Measurements from ENCODE around the gene KCNE3. TPM values are rescaled to one million over a fixed set of nuclear protein-coding genes. Genes with fewer than 3 reads are reported as not detected.

Gene KCNE3
- total and polyA plus RNA-seq, 2 of the 13 experiments (the other 11 are each of a cell fraction or from before 2014, with no cell fraction given), result 0.33 to 2.2 TPM

DNA sequence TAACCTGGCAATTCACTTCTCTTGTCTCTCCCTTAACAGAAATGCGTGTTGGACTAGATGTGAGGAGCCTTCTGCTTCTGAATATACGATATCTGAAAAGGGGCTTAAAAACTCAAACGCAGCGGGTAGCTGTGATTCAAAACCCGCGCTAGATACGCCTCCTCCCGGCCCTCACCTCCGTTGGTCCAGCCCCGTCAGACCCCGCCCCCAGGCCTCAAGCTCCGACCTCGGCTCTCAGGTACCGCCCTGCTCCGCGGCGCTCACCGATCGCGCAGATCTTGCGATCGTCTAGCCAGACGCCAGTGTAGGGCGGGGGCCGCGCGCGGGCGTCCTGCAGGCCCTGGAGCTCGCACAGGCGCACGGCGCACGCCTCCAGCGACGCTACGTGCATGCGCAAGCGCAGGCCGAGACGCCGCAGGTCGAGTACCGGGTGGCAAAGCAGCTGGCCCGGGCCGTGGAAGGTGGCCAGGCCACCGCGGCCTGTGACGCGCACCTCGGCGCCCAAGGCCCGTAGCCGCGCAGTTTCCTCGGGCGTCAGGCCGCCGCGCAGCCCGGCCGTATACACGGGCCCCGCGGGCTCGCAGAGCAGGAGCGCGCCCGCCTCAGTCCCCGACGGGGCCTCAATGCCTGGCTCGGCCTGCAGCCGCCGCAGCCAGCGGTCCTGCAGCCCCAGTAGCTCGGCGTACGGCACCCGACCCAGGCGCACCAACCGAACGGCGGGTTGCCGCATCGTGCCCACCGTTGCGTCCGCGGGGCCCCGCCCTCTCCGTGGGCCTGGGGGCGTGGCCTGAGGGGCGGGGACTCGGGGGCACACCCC lies 25.8 kb upstream of the KCNE3 start, which contains the start of gene LIPT2 (continued):
- TF ChIP-seq ELF3 (CRISPR knock-in tag; IDR thresholded peaks at IDR 0.05), result no peak; the same call in none of the 2 replicates
- no peak for TF ChIP-seq ZNF550 (CRISPR knock-in tag; IDR thresholded peaks at IDR 0.05; ENCODE audit: borderline replicate concordance)
- no peak for TF ChIP-seq HNRNPK (IDR thresholded peaks at IDR 0.05; ENCODE audit: low read depth, low read length, poor library complexity, severe bottlenecking)
- TF ChIP-seq SOX13 (IDR thresholded peaks at IDR 0.05), result no peak
- TF ChIP-seq SOX13 (CRISPR knock-in tag; conservative IDR thresholded peaks at IDR 0.05 in 1 of 2, IDR thresholded peaks at IDR 0.05 in 1 of 2), result 0 out of 4 replicates have a peak, but pooled peaks of 1 of the 2 experiments have one; percentile 21
- TF ChIP-seq, protein P1, sequence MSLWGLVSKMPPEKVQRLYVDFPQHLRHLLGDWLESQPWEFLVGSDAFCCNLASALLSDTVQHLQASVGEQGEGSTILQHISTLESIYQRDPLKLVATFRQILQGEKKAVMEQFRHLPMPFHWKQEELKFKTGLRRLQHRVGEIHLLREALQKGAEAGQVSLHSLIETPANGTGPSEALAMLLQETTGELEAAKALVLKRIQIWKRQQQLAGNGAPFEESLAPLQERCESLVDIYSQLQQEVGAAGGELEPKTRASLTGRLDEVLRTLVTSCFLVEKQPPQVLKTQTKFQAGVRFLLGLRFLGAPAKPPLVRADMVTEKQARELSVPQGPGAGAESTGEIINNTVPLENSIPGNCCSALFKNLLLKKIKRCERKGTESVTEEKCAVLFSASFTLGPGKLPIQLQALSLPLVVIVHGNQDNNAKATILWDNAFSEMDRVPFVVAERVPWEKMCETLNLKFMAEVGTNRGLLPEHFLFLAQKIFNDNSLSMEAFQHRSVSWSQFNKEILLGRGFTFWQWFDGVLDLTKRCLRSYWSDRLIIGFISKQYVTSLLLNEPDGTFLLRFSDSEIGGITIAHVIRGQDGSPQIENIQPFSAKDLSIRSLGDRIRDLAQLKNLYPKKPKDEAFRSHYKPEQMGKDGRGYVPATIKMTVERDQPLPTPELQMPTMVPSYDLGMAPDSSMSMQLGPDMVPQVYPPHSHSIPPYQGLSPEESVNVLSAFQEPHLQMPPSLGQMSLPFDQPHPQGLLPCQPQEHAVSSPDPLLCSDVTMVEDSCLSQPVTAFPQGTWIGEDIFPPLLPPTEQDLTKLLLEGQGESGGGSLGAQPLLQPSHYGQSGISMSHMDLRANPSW (CRISPR knock-in tag; IDR thresholded peaks at IDR 0.05; ENCODE audit: borderline replicate concordance), result peak; percentile 34; the same call in 1 of the 2 replicates
- no peak for TF ChIP-seq ARHGAP35 (CRISPR knock-in tag; IDR thresholded peaks at IDR 0.05; ENCODE audit: borderline replicate concordance)
- no peak for TF ChIP-seq ZNF383 (CRISPR knock-in tag; IDR thresholded peaks at IDR 0.05; ENCODE audit: borderline replicate concordance)
- no peak for TF ChIP-seq ZKSCAN8 (CRISPR knock-in tag; IDR thresholded peaks at IDR 0.05; ENCODE audit: borderline replicate concordance)
- TF ChIP-seq MEF2D (CRISPR knock-in tag; IDR thresholded peaks at IDR 0.05), result no peak
- TF ChIP-seq, protein P2, sequence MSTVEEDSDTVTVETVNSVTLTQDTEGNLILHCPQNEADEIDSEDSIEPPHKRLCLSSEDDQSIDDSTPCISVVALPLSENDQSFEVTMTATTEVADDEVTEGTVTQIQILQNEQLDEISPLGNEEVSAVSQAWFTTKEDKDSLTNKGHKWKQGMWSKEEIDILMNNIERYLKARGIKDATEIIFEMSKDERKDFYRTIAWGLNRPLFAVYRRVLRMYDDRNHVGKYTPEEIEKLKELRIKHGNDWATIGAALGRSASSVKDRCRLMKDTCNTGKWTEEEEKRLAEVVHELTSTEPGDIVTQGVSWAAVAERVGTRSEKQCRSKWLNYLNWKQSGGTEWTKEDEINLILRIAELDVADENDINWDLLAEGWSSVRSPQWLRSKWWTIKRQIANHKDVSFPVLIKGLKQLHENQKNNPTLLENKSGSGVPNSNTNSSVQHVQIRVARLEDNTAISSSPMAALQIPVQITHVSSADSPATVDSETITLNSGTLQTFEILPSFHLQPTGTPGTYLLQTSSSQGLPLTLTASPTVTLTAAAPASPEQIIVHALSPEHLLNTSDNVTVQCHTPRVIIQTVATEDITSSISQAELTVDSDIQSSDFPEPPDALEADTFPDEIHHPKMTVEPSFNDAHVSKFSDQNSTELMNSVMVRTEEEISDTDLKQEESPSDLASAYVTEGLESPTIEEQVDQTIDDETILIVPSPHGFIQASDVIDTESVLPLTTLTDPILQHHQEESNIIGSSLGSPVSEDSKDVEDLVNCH (CRISPR knock-in tag; IDR thresholded peaks at IDR 0.05), result 0 out of 2 replicates have a peak, but pooled peaks have one; percentile 54
- peak; percentile 40; the same call in 1 of the 2 replicates for TF ChIP-seq ARNTL (CRISPR knock-in tag; IDR thresholded peaks at IDR 0.05)
- TF ChIP-seq MAFF (IDR thresholded peaks at IDR 0.05; ENCODE audit: low read depth, low read length), result no peak
- peak; percentile 96 for TF ChIP-seq ZNF883 (CRISPR knock-in tag; IDR thresholded peaks at IDR 0.05; ENCODE audit: not compliant biosample characterization)
- 0 out of 2 replicates have a peak, but pooled peaks have one; percentile 68 for TF ChIP-seq PAX8 (CRISPR knock-in tag; IDR thresholded peaks at IDR 0.05; ENCODE audit: borderline replicate concordance)
- TF ChIP-seq CHD2 (IDR thresholded peaks at IDR 0.05; ENCODE audit: low read depth, low read length), result no peak
- TF ChIP-seq SIN3A (IDR thresholded peaks at IDR 0.05; ENCODE audit: borderline replicate concordance, low read depth, low read length), result no peak
- peak; percentile 64; the same call in 1 of the 2 replicates for TF ChIP-seq ZFYVE20 (CRISPR knock-in tag; IDR thresholded peaks at IDR 0.05; ENCODE audit: borderline replicate concordance, low read depth)
- peak; percentile 47; the same call in 1 of the 2 replicates for TF ChIP-seq ZNF543 (CRISPR knock-in tag; IDR thresholded peaks at IDR 0.05)
- no peak for TF ChIP-seq ZNF747 (CRISPR knock-in tag; IDR thresholded peaks at IDR 0.05; ENCODE audit: borderline replicate concordance)
- TF ChIP-seq ZNF564 (CRISPR knock-in tag; IDR thresholded peaks at IDR 0.05), result peak; percentile 88
- TF ChIP-seq ZNF251 (CRISPR knock-in tag; IDR thresholded peaks at IDR 0.05), result no peak
- TF ChIP-seq GATAD2A (CRISPR knock-in tag; IDR thresholded peaks at IDR 0.05), result no peak
- TF ChIP-seq ZMYM2 (CRISPR knock-in tag; IDR thresholded peaks at IDR 0.05), result 0 out of 2 replicates have a peak, but pooled peaks have one; percentile 72
- peak; percentile 71; the same call in 1 of the 2 replicates for TF ChIP-seq GABPB1 (CRISPR knock-in tag; IDR thresholded peaks at IDR 0.05)
- no peak; the same call in 1 of the 2 replicates for TF ChIP-seq MED13 (CRISPR knock-in tag; IDR thresholded peaks at IDR 0.05)

All from HepG2 (cell line).